Measurements from ENCODE around the gene AEBP2.
A peak's percentile ranks its signal among the peaks of the same experiment; 100 is the strongest.
"Not testable (repeated sequence)": the region's sequence is repeated elsewhere in the genome, so short reads cannot be mapped to it uniquely, and the experiment has no call there.

AEBP2 gene, protein sequence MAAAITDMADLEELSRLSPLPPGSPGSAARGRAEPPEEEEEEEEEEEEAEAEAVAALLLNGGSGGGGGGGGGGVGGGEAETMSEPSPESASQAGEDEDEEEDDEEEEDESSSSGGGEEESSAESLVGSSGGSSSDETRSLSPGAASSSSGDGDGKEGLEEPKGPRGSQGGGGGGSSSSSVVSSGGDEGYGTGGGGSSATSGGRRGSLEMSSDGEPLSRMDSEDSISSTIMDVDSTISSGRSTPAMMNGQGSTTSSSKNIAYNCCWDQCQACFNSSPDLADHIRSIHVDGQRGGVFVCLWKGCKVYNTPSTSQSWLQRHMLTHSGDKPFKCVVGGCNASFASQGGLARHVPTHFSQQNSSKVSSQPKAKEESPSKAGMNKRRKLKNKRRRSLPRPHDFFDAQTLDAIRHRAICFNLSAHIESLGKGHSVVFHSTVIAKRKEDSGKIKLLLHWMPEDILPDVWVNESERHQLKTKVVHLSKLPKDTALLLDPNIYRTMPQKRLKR

DNA sequence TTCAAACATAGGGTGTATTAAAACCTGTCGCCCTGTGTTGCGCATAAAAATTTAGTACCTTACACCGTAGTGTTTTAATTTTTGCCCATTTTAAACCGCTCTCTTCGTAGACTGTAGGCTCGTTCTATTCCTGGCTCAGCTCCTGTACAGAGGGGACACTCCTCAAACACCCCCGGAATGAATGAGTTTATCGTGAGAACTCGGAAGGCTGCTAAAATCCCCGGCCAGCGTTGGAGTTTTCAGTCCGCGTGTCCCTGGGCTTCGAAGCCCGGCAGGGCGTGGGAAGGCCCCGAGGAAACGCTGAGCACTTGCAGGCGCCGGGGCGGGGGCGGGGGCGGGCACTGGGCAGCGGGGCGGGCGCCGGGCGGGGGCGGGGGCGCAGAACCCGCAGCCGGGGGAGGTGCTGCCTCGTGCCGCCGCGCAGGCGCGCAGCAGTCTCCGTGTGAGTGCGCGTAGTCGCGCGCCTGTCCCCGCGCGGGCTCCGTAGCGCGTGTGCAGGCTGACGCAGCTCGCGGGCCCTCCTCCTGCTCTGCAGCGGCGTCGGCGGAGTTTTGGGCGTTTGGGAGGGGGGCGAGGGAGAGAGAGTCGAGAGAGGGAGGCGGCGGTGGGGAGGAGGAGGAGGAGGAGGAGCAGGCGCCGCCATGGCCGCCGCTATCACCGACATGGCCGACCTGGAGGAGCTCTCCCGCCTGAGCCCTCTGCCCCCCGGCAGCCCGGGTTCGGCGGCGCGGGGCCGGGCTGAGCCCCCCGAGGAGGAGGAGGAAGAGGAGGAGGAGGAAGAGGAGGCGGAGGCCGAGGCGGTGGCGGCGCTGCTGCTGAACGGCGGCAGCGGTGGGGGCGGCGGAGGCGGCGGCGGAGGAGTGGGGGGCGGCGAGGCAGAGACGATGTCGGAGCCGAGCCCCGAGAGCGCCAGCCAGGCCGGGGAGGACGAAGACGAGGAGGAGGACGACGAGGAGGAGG is at the start of gene AEBP2:
AEBP2 (plus strand) TSS at position 434 of the 960 bp plus-strand sequence; CDS start at position 642, 208 bp downstream.
- peak; percentile 98 for DNase-seq

DNA sequence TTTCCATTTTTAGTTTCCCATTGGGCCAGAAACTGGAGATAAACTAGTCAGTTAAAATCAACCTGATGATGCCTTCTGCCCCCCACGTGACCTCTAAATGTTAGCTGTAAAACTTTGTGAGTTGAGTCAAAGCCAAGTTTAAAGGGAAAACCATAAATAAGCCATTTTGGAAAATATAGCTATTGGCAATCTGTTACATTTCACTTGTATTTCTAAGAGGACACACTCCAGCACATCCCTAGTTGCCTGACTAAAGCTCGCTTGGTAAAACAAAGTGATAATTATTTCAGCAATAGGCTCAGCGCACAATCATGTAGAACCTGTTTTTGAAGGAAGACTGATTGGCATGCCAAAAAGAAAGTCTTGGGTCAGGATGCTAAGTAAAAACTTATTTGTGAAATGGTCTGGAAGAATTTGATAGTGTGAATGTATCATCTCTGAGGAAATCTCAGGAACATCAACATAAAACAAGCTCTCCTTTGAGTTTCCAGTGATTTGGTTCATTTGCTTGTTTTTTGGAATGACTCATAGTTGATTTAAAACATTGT is 49.2 kb upstream of the AEBP2 start:
- DNase-seq, result no peak

DNA sequence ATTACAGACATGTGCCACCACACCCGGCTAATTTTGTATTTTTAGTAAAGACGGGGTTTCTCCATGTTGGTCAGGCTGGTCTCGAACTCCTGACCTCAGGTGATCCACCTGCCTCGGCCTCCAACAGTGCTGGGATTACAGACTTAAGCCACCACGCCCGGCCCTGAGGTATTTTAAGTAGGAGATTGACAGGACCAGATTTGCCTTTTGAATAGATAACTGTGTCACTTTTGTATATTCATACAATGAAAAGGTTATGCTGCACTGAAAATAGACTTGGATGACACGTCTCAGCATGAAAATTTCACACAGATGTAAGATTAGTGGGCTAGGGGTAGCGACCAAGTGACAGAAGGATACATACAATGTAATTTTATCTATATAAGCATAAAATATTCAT is 46.6 kb upstream of the AEBP2 start:
- not testable (repeated sequence) for DNase-seq

DNA sequence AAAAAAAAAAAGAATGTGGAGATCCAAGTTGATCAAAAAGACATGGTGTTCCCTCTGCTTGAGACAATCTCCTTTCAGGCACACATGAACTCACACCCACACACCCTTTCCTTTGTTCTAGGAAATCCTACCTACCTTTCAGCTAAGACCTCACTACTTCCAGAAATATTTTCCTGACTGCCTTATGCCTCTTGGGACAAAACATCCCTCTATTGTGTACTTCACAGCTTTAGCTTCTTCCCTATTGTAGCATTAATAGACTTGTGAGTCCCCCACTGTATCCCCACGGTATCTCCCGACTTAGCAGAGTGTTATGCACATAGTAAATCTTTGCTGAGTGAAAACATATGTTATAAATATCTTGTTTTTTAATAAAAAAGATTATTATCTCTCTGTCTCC is 44.9 kb upstream of the AEBP2 start:
- DNase-seq, result no peak

DNA sequence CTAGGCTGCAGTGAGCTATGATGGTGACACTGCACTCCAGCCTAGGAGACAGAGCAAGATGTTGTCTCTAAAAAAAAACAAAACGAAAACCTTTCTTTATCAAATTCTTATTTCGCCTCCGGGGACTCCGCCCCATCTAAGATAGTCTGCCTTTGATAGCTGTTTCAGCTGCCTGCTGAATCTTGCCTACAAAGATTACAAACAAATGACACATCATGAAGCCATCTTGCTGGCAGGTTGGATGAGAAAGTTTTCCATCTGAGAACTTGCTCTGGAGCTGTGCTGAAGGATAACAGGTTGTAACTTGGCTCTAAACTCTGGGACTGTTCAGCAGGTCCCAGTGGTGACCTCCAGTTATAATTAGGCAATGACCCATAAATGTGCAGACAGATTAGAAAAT is 41.8 kb upstream of the AEBP2 start:
- no peak for DNase-seq

DNA sequence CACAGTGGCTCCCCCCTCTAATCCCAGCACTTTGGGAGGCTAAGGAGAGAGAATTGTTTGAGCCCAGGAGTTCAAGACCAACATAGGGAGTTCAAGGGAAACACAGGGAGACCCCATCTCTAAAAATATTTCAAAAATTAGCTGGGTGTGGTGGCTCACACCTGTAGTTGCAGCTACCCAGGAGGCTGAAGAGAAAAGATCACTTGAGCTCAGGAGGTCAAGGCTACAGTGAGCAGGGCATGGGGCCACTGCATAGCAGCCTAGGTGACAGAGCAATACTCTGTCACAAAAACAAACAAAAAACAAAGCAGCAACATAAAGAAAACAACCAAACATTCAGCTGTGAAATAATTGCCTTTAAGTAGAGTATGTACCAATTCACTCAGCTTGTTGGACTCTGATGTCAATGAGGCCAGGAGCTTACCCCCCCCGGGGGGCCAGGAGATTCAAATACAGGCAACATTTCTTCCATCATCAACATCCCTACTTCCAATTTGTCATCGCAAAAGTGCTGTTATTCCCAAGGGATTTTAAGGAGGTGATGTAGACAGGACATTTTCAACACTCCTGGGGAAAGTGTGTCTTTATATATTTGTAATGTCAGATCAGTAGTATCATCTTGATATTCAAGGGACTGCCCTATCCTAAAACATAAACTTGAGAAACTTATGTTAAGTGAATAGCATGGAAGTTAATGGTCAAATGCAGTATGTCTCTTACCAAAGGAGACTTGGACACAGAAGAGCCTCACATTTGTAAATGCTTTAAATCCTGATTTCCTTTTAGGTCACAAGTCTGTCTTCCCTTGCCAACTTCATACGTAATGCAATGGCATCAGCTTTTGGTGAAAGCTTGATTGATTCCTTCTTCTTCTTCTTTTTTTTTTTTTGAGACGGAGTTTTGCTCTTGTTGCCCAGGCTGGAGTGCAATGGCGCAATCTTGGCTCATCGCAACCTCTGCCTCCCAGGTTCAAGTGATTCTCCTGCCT is 40.6 kb upstream of the AEBP2 start:
- no peak for DNase-seq

DNA sequence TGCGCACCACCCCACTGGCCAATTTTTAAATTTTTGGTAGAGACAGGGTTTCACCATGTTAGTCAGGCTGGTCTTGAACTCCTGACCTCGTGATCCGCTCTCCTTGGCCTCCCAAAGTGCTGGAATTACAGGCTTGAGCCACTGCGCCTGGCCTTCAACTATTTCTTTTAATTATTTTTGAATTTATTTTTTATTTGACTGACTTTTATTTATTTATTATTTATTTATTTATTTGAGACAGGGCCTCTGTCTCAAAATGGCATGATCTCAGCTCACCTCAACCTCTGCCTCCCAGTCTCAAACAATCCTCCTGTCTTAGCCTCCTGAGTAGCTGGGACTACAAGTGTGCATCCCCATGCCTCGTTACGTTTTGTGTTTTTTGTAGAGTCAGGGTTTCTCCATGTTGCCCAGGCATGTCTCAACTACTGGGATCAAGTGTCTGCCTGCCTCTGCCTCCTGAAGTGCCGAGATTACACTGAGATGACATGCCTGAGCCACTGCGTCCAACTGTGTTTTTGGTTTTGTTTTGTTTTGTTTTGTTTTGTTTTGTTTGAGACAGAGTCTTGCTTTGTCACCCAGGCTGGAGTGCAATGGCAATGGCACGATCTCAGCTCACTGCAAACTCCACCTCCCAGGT is 38.5 kb upstream of the AEBP2 start:
- DNase-seq, result not testable (repeated sequence)

DNA sequence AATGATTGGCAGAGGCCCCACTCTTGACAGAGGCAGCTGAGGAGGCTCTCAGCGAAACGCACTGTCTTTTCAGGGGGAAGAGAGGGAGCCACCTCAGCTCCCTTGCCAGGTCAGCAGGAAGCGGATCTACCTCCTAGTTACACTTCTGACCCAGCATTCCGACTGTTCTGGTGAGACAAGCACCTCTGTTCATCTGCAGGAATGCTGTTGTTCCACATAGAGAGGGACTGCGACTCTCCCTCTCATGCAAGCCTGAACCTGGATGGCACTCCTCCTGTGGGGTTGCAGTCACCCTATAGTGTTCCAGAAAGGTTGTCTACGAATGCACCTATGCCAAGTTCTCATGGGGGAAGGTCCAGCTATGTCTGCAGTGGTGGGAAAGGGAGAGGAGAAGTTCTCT is 37.1 kb upstream of the AEBP2 start:
- peak; percentile 77 for DNase-seq

DNA sequence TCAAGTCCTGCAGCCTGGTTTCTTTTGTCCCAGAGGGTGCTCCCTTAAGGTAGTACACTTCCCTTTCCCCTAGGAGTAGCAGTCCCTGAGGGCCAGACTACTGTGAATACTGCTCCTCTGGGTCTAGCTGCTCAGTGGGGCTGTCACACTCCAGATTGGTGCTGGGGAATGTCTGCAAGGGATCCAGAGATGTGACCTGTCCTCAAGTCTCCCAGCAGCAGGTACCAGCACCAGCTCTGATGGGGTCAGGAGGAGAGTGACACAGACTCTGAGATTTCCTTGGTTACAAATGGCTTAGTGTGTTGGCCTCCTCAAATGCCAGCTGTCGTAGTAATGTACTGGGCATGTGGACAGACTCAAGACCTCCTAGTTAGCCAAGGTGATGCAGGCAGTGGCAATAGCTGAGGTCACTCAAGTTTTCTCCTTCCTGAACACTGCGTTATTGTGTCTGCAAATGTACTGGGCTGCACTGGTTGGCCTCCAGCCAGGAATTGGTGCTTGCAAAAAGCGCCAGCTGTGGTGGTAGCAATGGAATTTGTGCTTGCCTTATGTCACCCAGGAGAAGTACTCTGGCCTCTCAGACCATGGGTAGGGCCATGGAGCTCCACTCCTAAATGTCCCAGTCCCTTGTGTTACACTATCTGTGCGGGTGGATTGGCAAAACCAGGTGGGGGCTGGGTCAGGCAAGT is 36.4 kb upstream of the AEBP2 start:
- DNase-seq, result peak; percentile 65

DNA sequence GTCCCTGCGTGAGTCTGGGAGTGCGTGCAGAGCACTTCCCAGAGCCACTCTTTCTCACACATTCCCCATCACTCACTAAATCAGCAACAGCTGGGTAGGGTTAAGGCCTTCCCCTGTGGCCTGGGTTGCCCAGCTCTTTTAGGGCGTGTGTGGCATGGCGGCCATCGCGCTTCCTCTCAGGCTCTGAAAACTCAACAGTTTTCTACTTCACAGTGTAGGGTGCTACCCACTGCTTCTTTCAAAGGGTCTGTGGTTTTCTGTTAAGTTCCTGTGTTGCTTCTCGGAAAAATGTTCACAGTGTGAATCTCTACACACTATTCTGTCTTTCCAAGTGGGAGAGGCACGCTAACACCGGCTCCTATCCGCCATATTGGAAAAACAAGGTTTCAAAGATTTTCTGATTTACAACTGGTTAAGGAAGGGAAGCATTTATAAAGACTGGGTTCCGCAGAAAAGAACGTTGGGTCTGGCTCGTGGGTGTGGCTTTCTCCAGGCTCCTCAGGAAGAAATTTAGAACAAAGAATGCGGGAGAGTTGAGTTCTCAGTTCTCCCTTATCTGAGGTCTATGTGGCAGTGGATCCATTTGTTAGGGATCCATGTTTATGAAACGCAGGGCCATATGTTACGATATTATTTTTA is 34.9 kb upstream of the AEBP2 start:
- DNase-seq, result no peak

DNA sequence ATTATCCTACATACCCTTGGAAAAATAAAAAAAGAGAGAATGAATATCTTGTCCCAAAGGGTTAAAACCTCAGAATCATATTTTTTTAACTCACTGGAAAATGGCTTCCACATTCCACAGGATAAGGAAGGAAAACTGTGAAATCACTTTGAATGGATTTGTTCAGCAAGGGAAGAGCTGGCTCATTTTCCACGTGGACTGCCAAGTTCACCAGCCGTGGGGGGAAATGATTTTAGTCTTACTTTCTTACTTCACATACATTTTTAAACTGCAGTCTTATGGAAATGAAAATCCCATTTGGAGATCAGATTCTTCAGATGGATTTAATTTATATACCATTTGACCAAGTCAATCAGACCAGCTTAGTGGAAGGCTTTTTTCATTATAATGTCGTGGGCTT is 29.9 kb upstream of the AEBP2 start:
- DNase-seq, result no peak

DNA sequence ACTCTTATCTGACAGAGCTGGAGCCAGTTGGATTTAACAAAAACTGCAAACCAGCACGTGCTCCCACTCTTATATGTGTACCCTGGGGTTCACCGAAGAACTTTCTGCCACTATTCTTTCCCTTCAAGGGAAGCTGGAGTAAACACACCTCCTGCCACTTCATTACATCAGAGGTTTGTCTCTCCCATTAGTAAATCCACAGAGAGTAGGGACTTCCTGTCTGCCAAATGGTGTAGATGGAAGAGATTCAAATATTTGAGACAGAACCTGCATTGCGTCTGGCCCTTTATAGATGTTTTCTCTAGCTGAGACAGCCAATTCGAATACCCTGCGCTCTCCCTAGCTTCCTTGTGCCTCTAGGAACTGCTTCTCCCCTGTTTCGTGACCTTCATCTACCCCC is 29.1 kb upstream of the AEBP2 start:
- DNase-seq, result no peak

DNA sequence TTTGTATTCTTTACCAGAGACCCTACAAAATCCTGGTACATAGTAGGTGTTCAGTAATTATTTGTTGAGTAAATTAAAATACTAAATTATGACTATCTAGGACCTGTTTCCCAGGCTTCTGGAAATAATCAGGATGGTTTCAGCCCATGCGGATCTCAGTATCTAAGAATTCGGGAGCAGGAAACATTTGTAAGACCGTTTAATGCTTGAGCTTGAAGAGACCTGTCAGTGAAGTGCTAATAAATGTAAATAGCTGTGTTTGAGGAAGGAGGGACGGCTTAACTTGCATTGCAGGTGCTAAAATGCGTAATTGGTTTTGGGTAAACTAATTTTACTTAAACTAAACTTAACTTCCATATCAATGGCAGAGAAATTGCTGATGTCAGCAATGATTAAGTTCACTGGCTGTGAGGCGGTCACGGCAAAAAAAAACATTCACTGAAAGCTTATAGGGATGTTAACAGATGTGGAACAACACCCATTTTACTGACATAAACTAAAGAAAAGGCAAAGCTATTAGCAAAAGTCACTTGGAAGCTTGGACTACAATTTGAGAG is 28.6 kb upstream of the AEBP2 start:
- no peak for DNase-seq

DNA sequence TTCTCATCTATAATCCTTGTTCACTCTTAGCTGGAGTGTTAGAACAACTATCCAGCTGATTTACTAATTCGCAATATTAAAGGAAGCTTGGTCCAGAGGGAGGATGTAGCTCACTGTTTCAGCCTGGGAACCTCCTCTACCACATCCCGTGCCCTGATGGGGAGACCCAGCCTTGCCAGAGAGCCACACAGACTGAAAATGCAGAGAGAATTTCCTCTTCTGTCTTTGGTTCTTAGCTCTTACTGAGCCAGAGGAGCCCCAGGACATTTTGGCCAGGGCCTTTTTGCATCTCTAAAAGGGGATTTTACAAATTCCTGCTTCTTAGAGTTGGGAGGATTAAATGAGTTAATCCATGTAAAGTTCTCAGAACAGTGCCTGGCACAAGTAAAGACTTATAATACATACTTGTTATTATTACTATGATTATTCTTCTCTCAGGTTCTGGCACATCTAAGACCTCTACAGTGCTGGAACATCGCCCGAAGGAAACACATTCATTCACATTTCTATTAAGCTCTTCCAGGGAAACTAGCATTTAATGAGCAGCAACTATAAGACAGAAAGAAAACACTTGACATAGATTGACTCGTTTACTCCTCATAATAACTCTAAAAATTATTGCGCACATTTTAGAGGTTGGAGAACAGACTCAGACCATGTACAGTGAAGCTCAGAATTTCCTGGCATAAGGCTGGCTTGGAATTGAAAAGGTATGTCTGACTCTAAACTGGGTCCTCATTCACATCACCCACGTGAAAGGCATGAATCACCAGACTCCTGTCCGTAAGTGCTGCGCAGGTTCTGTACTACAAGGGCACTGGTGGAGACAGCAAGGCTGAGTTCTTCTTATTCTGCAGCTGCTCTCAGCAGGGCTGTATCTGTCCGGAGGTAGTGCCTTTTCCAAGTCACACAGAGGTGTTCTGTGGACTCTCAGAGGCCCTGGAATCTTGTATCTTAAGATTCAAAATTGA is 27.8 kb upstream of the AEBP2 start:
- DNase-seq, result peak; percentile 82

DNA sequence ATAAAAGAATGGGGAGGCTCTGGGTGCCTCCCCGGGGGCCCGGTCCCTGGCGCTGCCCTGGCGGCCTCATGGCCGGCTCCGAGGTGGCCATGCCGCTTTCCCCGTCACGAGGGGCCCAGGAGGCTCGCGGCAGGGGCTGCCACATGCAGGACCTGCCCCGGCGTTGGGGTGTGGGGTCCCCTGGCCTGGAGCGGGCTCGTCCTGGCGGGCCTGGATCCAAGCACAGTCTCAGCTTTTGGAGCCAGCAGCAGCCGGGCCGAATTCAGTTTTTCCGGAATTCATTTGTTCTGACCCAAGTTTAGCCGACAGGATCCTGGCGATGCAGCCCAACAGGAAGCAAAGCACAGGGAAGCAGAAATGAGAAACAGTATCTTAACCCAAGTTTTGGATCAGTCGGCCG is 26.4 kb upstream of the AEBP2 start:
- no peak for DNase-seq

DNA sequence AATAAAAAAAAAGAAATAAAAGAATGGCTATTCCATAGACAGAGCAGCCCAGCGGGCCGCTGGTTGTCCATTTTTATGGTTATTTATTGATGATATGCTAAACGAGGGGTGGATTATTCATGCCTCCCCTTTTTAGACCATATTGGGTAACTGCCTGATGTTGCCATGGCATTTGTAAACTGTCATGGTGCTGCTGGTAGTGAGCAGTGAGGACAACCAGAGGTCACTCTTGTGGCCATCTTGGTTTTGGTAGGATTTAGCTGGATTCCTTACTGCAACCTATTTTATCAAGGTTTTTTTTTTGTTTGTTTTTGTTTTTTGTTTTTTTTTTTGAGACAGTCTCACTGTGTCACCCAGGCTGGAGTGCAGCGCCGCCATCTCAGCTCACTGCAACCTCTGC is 25.7 kb upstream of the AEBP2 start:
- DNase-seq, result not testable (repeated sequence)

DNA sequence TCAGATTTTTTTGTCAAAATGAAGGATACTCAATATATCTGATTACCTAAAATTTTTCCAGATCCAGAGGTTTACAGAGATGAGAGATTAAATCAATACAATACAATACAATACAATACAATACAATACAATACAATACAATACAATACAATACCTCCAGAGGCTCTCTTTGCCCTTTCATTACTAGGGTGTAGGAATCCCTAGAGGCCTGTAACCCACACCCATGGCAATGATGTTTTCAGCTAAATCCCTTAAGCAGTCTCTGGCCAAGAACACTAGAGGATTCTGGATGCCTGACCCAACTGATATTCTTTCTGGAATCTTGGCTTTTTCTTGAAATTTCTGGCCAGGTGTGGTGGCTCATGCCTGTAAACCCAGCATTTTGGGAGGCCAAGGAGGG is 23.7 kb upstream of the AEBP2 start:
- no peak for DNase-seq

DNA sequence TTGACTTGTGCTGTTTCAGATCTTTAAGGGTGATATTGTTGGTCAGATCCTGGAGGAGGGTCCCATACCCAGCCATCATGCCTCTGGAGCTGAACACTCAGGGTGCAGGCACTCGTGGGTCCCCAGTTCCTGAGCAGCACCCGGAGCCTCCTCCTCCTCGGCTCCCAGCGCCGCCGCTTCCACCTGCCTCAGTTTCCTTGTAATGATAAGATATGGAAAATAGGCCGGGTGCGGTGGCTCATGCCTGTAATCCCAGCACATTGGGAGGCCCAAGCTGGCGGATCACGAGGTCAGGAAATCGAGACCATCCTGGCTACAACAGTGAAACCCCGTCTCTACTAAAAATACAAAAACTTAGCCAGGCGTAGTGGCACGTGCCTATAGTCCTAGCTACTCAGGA is 20.2 kb upstream of the AEBP2 start:
- DNase-seq, result peak; percentile 46
